HG02763 (cell line): ENCODE results near the gene PTMA.
A peak's percentile ranks its signal among the peaks of the same experiment; 100 is the strongest.
"Not testable (repeated sequence)": the region's sequence is repeated elsewhere in the genome, so short reads cannot be mapped to it uniquely, and the experiment has no call there.

Source experiments
- ATAC-seq: cut with Tn5 transposase; IDR thresholded peaks from one replicate; pipeline ENCODE4 v1.9.1; 2021; ENCODE audit warnings: mild to moderate bottlenecking, moderate library complexity; ENCODE audit not compliant: unreplicated experiment

The PTMA gene

GRCh38 chr2:231691251-231691772 lies 17.0 kb upstream of the PTMA start:
- ATAC-seq, result no peak

DNA sequence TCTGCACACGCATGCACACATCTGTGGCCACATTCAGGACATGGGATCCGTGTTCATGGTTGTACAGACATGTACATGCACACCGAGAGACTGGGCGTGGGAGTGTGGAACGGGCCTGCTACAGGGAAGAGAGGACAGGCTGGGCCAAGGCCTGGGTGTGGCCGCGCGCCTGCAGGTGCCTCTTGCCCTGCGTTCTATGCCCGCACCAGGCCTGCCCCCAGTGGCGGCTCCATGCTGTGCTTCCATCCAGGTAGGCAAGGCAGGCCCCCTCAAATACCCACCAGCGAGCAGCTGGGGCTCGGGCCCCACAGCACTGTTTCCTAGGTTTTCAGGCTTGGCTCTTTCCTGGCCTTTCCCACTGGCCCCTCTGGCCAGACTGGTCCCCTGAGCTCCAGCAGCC lies 15.5 kb upstream of the PTMA start:
- ATAC-seq, result no peak

DNA sequence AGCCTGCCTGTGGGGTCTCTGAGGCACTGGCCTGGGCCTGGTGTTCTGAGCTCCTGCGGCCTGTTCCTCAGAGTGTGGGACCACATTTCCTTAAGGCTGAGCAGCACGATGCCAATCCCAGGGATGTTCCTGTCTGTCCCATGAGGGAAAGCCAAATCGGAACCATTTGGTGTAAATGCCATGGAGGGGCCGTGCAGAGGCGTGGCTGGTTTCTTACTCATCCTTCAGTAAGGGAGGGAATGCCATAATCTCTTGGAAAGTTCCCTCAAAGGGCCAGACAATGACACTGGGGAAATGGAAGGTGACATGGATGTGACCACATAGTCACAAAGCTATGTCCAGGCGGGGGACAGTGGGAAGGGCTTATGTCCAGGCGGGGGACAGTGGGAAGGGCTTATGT lies 14.4 kb upstream of the PTMA start:
- ATAC-seq, result no peak

DNA sequence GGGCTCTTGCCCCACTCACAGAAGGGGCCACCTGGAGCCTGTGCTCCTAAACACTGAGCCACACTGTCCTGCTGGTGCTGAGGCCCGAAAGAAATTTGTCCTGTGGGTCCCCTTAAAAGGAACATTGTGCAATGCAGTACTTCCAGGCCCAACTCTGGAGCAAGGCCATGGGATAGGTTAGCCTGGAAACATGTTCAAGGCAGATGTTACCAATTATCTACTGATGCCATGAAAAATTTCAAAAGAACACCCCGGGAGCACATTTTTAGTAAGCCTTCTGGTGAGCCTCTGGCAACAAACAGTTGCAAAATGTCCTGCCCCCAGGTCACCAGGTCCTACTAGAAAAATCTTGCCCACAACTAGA lies 12.3 kb upstream of the PTMA start:
- no peak for ATAC-seq

DNA sequence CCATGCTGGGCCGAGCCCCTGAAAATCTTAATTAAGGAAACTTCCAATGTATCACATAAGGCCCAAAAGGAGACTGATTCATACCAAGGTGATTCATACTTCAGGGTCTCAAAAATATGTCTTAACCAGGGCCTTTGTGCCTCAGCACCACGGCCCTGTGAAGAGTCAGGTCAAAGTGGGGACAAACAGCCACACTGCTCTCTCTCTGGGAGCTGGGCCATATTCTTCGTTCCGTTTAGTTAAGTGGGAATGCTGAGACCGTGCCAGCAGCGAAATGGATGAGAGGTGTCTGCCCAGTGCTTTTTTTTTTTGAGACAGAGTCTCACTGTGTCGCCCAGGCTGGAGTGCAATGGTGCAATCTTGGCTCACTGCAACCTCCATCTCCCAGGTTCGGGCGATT lies 9.3 kb upstream of the PTMA start:
- no peak for ATAC-seq

- no peak for ATAC-seq
Measured at GRCh38 chr2:231701456-231702373, 6.6 kb upstream of the PTMA start.

GRCh38 chr2:231704017-231704416 lies 4.3 kb upstream of the PTMA start:
- no peak for ATAC-seq

GRCh38 chr2:231706731-231707624 lies 1.3 kb upstream of the PTMA start:
- peak; percentile 31 for ATAC-seq

DNA sequence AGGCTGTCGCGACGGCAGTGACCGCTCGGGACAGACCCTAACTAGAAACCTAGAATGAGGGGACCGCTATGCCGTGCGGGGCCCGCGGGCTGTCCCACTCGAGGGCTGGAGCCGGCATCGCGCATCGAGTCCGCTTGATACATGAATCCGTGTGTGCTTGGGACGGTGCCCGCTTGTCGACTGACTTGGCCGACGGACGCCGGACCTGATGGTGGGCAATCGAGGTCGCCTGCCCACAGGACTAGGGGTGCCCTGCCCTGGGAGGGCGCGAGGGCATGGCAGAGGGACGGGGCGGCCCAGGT lies 749 bp upstream of the PTMA start:
- ATAC-seq, result no peak

- ATAC-seq, result no peak
Measured at GRCh38 chr2:231708773-231709635, 679 bp downstream of the PTMA start.

- no peak for ATAC-seq
Measured at GRCh38 chr2:231709636-231709980, 1.3 kb downstream of the PTMA start.

GRCh38 chr2:231709981-231710798 lies 1.9 kb downstream of the PTMA start:
- peak; percentile 17 for ATAC-seq

GRCh38 chr2:231710799-231711676 lies 2.7 kb downstream of the PTMA start:
- ATAC-seq, result no peak

DNA sequence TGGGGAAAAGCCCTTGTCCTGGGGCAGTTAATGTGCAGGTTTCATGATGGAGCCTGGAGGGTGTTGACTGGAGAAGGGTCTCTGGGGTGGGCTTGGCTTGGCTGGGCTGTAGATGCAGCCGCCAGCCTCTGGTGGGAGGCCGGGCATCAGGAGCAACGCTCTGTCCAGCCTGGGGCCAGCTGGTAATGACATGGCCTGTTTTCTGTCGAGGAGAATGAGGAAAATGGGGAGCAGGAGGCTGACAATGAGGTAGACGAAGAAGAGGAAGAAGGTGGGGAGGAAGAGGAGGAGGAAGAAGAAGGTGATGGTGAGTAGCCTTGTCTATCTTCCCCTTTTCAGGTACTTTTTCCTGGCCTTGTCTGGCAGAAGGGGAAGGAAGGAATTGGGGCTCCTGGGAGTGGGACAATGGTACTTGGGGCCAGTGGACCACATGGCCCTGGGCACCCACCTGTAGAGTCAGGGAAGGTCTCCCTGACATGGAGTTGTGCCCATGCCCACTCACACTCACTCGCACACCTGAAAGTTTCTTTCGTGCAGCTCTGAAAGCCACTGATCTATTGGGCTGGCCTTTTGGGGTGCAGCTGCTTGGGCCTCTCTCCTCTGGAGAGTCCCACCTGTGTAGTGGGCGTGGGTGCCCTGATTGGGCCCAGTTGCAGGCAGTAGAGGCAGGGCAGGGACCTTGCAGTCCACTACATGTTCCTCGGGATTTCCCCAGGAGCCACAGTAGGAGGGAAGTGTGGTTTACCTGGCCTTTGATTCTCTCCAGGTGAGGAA lies 3.5 kb downstream of the PTMA start:
- ATAC-seq, result no peak

- ATAC-seq, result not testable (repeated sequence)
Measured at GRCh38 chr2:231712451-231713021, 4.2 kb downstream of the PTMA start.

DNA sequence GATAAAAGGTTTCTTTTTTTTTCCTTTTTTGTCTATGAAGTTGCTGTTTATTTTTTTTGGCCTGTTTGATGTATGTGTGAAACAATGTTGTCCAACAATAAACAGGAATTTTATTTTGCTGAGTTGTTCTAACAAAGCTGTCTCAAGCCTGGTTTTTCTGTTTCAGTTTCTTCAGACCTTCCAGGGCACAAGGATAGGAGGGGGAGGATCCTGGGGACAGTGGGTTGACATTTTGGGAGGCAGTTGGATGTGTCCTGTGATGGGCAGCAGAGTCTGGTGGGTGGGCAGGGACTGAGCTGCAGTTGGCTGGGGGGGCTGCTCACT lies 5.0 kb downstream of the PTMA start:
- not testable (repeated sequence) for ATAC-seq

DNA sequence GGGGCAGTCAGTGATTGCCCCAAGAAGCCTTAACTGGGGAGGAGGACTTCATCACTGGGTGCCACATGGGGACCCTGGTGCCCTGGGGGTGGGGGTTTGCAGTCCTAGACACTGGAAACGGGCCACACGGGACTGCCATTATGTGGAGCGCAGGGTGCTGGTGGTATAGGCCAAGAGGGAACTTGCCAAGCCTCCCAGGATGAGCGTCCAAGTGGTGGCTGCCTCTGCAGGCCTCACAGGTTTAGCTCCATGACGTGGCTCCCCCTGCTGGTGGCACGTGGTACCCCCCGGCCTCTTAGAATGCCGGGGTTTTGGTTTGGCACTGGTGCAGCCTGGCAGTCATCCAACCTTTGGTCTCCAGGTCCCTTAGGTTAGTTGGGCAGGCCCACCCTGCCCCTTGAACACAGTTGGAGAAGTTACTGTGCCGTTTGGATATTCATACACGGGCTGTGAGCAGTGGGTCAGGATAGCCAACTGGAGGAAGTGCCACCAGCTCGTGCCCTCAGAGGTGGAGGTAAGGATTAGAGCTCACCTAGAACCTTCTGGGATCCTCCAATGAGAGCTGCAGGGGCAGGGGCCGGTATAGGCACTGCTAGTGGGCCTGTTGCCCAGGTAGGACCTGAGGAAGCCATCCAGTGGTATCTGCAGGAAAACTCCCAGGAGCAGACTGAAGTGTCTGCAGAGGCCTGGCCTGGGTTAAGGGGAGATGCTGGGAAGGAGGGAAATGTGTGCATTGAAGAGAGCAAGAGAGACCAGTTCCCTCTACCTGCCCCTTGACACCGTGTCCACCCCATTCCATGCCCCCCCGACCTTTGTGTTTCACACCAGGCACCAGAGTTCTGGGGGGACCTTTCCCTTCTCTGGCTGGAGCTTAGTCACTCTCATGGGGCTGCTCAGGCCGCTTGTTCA lies 5.7 kb downstream of the PTMA start:
- ATAC-seq, result no peak
